OCI-LY1 (cell line): ENCODE data around the gene DRAP1.

Experiments
- H2AFZ ChIP-seq: fragments of 200-600 bp; sonication (generic), shearing (Covaris generic); 2 replicates; pipeline ENCODE4 v1.6.0; 2014; ENCODE audit warnings: antibody characterized with exemption, mild to moderate bottlenecking, low read length
- H3F3A ChIP-seq: fragments of 200-600 bp; sonication (generic), shearing (Covaris generic); 2 replicates; pipeline ENCODE4 v1.6.0; 2014; ENCODE audit warnings: mild to moderate bottlenecking, antibody characterized with exemption, low read length, moderate library complexity; ENCODE audit not compliant: insufficient read depth
- H3K27ac ChIP-seq: fragments of 200-600 bp; sonication (generic); 2 replicates; pipeline ENCODE4 v1.5.1; 2014; ENCODE audit warnings: low read length, mixed run types, mild to moderate bottlenecking, low read depth; ENCODE audit not compliant: poor library complexity, severe bottlenecking
- H3K27me3 ChIP-seq: fragments of 200-600 bp; sonication (generic); 2 replicates; pipeline ENCODE4 v1.6.0; 2014; ENCODE audit warnings: antibody characterized with exemption, mild to moderate bottlenecking, low read length, moderate library complexity; ENCODE audit not compliant: insufficient read depth
- H3K36me3 ChIP-seq: fragments of 200-600 bp; sonication (generic); 2 replicates; pipeline ENCODE4 v1.6.1; 2014; ENCODE audit warnings: mild to moderate bottlenecking, antibody characterized with exemption, low read length, moderate library complexity, mixed read lengths; ENCODE audit not compliant: insufficient read depth
- H3K4me1 ChIP-seq: fragments of 200-600 bp; sonication (generic); 2 replicates; pipeline ENCODE4 v1.5.1; 2014; ENCODE audit warnings: mild to moderate bottlenecking, low read length, moderate library complexity; ENCODE audit not compliant: insufficient read depth, severe bottlenecking
- H3K4me2 ChIP-seq: fragments of 200-600 bp; sonication (generic), shearing (Covaris generic); 2 replicates; pipeline ENCODE4 v1.6.1; 2014; ENCODE audit warnings: low read length
- H3K4me3 ChIP-seq: fragments of 200-600 bp; sonication (generic); 2 replicates; pipeline ENCODE4 v1.5.1; 2014; ENCODE audit warnings: low read length, low read depth, mild to moderate bottlenecking, mixed read lengths; ENCODE audit not compliant: poor library complexity, severe bottlenecking
- H3K79me2 ChIP-seq: fragments of 200-600 bp; shearing (Covaris generic); 2 replicates; pipeline ENCODE4 v1.6.1; 2016; ENCODE audit warnings: mixed run types, low read length, mixed read lengths; ENCODE audit not compliant: insufficient read depth
- H3K9ac ChIP-seq: fragments of 200-600 bp; sonication (generic), shearing (Covaris generic); 2 replicates; pipeline ENCODE4 v1.6.1; 2014; ENCODE audit warnings: mild to moderate bottlenecking, low read length, mixed read lengths
- H3K9me2 ChIP-seq: fragments of 200-600 bp; sonication (generic), shearing (Covaris generic); 2 replicates; pipeline ENCODE4 v1.6.1; 2014; ENCODE audit warnings: low read depth, mild to moderate bottlenecking, low read length, mixed read lengths
- H3K9me3 ChIP-seq: fragments of 200-600 bp; shearing (Covaris generic); 2 replicates; pipeline ENCODE4 v1.6.1; 2014; ENCODE audit warnings: low read length, mixed read lengths
- H4K20me1 ChIP-seq: fragments of 200-600 bp; sonication (generic), shearing (Covaris generic); 2 replicates; pipeline ENCODE4 v1.6.0; 2016; ENCODE audit warnings: mild to moderate bottlenecking, low read length; ENCODE audit not compliant: insufficient read depth
- EZH2 ChIP-seq: fragments of 200-600 bp; sonication (generic), shearing (Covaris generic); IDR thresholded peaks from 2 replicates; pipeline ENCODE4 v1.8.0; 2017; ENCODE audit warnings: borderline replicate concordance, mixed run types, mild to moderate bottlenecking, antibody characterized with exemption, low read length, moderate library complexity, mixed read lengths
- TF ChIP-seq, protein P1 (sequence below): fragments of 200-600 bp; sonication (generic), shearing (Covaris generic); IDR thresholded peaks from 2 replicates; pipeline ENCODE4 v1.5.1; 2017; ENCODE audit warnings: mild to moderate bottlenecking, antibody characterized with exemption, low read length, moderate library complexity, mixed read lengths

The DRAP1 gene

DNA sequence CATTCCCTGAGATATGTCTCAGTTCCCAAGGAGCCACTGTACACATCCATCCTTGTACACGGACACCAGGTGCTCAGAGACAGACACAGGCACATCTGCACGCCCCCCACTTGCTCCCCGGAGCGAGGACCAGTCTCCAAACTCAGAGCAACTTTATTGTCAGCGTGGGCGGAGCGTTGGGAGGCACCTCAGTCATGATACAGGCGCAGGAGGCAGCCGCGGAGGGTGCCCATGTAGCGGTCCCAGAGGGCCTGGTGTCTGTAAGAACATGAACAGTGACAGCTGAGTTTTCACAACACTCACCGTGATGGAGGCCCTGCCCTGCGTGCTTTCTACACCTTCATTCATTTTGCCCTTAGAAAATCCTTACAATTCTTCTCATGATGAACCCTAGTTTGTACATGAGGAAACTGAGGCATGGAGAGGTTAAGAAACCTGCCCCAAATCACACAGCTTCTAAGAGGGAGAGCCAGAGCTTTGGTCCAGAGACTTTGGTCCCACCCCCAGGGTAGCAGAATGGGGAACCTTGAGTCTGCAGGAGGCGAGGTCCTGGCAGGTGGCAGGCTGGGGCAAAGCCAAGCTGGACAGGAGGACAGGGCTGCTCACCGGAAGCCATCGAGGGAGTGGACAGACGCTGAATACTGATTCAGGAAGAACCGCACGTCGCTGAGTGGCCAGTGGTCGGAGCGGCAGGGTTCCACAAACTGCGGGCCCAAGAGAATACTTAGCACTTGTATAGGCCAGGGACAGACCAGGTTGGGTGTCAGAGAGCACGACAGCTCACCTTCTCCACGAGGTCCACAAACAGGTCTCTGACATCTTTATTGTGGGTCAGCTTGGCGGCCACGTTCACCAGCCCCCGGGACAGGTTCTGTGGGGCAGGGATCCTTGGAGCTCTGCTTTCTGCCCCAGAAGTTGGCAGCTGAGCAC, 35.2 kb upstream of the DRAP1 start:
- Histone ChIP-seq H3K9me3 (no peaks in the 10 kb centered on the region), H3K4me3 (no peak overlapping the region), H4K20me1 (no peaks in the 10 kb centered on the region), H3F3A (no peaks in the 10 kb centered on the region), H2AFZ (no peak overlapping the region), H3K79me2 (no peaks in the 10 kb centered on the region), H3K27ac (no peak overlapping the region), H3K4me1 (peaks cover 25% of the 10 kb centered on the region), H3K4me2 (no peak overlapping the region), H3K9me2 (no peaks in the 10 kb centered on the region), H3K27me3 (no peaks in the 10 kb centered on the region), H3K36me3 (peaks cover 43% of the 10 kb centered on the region), H3K9ac (no peak overlapping the region)
- TF ChIP-seq EZH2, result no peak
- TF ChIP-seq, protein P1, sequence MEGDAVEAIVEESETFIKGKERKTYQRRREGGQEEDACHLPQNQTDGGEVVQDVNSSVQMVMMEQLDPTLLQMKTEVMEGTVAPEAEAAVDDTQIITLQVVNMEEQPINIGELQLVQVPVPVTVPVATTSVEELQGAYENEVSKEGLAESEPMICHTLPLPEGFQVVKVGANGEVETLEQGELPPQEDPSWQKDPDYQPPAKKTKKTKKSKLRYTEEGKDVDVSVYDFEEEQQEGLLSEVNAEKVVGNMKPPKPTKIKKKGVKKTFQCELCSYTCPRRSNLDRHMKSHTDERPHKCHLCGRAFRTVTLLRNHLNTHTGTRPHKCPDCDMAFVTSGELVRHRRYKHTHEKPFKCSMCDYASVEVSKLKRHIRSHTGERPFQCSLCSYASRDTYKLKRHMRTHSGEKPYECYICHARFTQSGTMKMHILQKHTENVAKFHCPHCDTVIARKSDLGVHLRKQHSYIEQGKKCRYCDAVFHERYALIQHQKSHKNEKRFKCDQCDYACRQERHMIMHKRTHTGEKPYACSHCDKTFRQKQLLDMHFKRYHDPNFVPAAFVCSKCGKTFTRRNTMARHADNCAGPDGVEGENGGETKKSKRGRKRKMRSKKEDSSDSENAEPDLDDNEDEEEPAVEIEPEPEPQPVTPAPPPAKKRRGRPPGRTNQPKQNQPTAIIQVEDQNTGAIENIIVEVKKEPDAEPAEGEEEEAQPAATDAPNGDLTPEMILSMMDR, result no peak

DNA sequence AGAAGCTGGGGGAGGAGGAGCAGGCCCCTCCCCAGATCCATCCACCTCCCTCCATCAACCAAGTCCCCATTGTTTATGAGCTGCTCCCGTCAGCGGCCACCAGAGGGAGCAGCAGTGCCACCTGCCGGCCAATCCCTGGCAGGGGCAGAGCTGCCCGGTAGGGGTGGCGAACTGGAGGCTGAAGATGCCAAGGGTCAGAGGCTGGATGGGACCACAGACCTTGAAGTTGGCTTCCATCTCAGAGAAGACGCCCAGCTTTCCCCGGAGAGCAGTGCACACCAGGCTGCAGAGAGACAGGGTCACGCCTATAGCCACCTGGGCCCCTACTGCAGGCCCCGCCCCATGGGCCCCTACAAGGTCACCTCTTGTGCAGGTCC, 34.5 kb upstream of the DRAP1 start:
- H3K9ac ChIP-seq, result no peak overlapping the region
- H3K79me2 ChIP-seq, result no peaks in the 10 kb centered on the region
- H3K4me3 ChIP-seq, result no peak overlapping the region
- H3K9me3 ChIP-seq, result no peaks in the 10 kb centered on the region
- no peak overlapping the region for H2AFZ ChIP-seq
- H3K4me2 ChIP-seq, result no peak overlapping the region
- H3K27me3 ChIP-seq, result no peaks in the 10 kb centered on the region
- TF ChIP-seq EZH2, result no peak
- TF ChIP-seq, protein P1, result peak; percentile 100
- no peak overlapping the region for H3K27ac ChIP-seq
- H3K9me2 ChIP-seq, result no peaks in the 10 kb centered on the region
- peaks cover 43% of the 10 kb centered on the region for H3K36me3 ChIP-seq
- no peaks in the 10 kb centered on the region for H4K20me1 ChIP-seq
- peaks cover 32% of the 10 kb centered on the region for H3K4me1 ChIP-seq
- H3F3A ChIP-seq, result peaks cover 3% of the 10 kb centered on the region

DNA sequence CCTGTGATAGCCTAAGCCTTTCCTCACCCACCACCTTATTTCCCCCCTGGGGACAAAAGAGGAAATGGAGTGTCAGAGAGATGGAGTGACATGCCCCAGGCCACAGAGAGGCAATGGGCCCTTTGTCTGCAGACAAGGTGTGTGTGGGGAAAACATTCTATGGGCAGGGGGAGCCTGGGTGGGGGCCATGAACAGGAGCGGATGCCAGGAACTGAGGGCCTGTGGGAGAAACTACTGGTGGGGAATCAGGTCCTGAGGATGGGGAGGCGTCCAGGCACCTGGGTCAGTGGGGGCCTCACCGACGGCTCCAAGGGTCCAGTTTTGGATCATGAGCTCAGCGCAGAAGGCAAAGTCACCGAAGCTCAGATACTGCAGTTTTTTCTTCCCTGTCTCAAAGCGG, 34.0 kb upstream of the DRAP1 start:
- Histone ChIP-seq H3K9me3 (no peaks in the 10 kb centered on the region), H3K4me2 (no peak overlapping the region), H3K4me1 (peaks cover 37% of the 10 kb centered on the region), H3K9ac (no peak overlapping the region), H3K9me2 (no peaks in the 10 kb centered on the region), H3K79me2 (no peaks in the 10 kb centered on the region), H3K27me3 (no peaks in the 10 kb centered on the region), H3K4me3 (no peak overlapping the region), H3F3A (peaks cover 5% of the 10 kb centered on the region), H4K20me1 (no peaks in the 10 kb centered on the region), H3K36me3 (peaks cover 43% of the 10 kb centered on the region), H3K27ac (no peak overlapping the region), H2AFZ (no peak overlapping the region)
- TF ChIP-seq EZH2, result no peak
- TF ChIP-seq, protein P1, result no peak
